Measurements from ENCODE around the gene ZNF740.

ZNF740 gene

DNA sequence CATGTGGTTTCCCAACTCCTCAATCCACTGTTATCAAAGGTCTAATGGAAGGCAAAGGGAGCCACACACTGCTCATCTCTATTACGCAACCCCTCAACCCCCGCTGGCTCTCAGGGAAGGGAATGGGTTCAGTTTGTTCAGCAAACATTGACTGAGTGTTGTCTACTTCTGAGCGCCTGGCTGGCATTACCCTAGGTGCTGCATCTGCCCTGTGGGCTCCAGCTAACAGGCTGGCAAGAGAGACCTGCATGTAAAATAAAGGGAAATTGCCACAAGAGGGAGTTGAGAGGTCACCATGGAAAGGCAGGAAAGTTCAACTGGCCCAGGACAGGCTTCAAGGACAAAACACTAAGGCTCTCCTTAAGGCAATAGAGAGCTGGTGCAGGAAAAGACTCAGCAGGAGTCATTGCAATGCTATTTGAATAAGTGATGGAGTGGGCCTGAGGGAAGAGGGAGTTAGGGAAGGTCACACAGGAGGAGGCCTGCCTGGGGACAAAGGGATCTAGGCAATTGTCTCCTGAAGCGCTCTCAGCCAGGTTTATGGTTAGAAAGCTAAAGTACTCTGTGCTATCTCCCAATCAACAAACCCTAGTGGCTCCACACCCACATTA, 5.5 kb upstream of the ZNF740 start:
- Histone ChIP-seq H3K27ac (ENCODE audit: extremely low read depth, low read depth, low read length) (no peak overlapping the region), H3K4me1 (ENCODE audit: control insufficient read depth, insufficient read depth, low read length) (peaks cover 28% of the 10 kb centered on the region), H3K36me3 (ENCODE audit: control insufficient read depth in 2 of 2, insufficient read depth in 1 of 2, low read length in 2 of 2) (peaks cover 0 to 11% of the 10 kb centered on the region in 2 experiments; a peak in 2 of 3 replicates), H3K9me3 (ENCODE audit: control insufficient read depth, insufficient read depth, low read depth, low read length) (no peaks in the 10 kb centered on the region), H3K4me3 (ENCODE audit: low read depth, low read length) (no peak overlapping the region)
- CTCF ChIA-PET = interaction anchor here (0.6 to 6.2 kb wide), 7 partner anchors 10 to 160 kb away, joined by 3 to 52 read pairs (median 4); partner anchors contain the start of gene ESPL1
- POLR2A ChIA-PET = no interaction called here
- TF ChIP-seq ZNF433 (tag by site-specific recombination; IDR thresholded peaks at IDR 0.05; ENCODE audit: low read depth) = no peak
- TF ChIP-seq ZNF174 (tag by site-specific recombination; IDR thresholded peaks at IDR 0.05) = no peak
- TF ChIP-seq, protein P1, sequence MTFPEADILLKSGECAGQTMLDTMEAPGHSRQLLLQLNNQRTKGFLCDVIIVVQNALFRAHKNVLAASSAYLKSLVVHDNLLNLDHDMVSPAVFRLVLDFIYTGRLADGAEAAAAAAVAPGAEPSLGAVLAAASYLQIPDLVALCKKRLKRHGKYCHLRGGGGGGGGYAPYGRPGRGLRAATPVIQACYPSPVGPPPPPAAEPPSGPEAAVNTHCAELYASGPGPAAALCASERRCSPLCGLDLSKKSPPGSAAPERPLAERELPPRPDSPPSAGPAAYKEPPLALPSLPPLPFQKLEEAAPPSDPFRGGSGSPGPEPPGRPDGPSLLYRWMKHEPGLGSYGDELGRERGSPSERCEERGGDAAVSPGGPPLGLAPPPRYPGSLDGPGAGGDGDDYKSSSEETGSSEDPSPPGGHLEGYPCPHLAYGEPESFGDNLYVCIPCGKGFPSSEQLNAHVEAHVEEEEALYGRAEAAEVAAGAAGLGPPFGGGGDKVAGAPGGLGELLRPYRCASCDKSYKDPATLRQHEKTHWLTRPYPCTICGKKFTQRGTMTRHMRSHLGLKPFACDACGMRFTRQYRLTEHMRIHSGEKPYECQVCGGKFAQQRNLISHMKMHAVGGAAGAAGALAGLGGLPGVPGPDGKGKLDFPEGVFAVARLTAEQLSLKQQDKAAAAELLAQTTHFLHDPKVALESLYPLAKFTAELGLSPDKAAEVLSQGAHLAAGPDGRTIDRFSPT (tag by site-specific recombination; IDR thresholded peaks at IDR 0.05) = no peak
- no peak for TF ChIP-seq ZNF394 (tag by site-specific recombination; IDR thresholded peaks at IDR 0.05; ENCODE audit: borderline replicate concordance)
- no peak for TF ChIP-seq ZBTB7A (tag by site-specific recombination; IDR thresholded peaks at IDR 0.05; ENCODE audit: low read depth)
- TF ChIP-seq SP7 (tag by site-specific recombination; IDR thresholded peaks at IDR 0.05) = 0 out of 2 replicates have a peak, but pooled peaks have one; percentile 25
- TF ChIP-seq, protein P2, sequence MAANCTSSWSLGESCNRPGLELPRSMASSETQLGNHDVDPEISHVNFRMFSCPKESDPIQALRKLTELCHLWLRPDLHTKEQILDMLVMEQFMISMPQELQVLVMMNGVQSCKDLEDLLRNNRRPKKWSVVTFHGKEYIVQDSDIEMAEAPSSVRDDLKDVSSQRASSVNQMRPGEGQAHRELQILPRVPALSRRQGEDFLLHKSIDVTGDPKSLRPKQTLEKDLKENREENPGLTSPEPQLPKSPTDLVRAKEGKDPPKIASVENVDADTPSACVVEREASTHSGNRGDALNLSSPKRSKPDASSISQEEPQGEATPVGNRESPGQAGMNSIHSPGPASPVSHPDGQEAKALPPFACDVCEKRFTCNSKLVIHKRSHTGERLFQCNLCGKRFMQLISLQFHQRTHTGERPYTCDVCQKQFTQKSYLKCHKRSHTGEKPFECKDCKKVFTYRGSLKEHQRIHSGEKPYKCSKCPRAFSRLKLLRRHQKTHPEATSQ (tag by site-specific recombination; IDR thresholded peaks at IDR 0.05) = no peak
- TF ChIP-seq ZNF501 (tag by site-specific recombination; IDR thresholded peaks at IDR 0.05) = no peak
- TF ChIP-seq, protein P3, sequence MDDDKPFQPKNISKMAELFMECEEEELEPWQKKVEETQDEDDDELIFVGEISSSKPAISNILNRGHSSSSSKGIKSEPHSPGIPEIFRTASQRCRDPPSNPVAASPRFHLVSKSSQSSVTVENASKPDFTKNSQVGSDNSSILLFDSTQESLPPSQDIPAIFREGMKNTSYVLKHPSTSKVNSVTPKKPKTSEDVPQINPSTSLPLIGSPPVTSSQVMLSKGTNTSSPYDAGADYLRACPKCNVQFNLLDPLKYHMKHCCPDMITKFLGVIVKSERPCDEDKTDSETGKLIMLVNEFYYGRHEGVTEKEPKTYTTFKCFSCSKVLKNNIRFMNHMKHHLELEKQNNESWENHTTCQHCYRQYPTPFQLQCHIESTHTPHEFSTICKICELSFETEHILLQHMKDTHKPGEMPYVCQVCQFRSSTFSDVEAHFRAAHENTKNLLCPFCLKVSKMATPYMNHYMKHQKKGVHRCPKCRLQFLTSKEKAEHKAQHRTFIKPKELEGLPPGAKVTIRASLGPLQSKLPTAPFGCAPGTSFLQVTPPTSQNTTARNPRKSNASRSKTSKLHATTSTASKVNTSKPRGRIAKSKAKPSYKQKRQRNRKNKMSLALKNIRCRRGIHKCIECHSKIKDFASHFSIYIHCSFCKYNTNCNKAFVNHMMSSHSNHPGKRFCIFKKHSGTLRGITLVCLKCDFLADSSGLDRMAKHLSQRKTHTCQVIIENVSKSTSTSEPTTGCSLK (tag by site-specific recombination; IDR thresholded peaks at IDR 0.05) = no peak
- TF ChIP-seq ZNF426 (tag by site-specific recombination; IDR thresholded peaks at IDR 0.05) = no peak
- 0 out of 2 replicates have a peak, but pooled peaks have one; percentile 59 for TF ChIP-seq TRIM28 (IDR thresholded peaks at IDR 0.05; ENCODE audit: borderline replicate concordance, low read length)
- no peak for TF ChIP-seq ZNF664 (tag by site-specific recombination; IDR thresholded peaks at IDR 0.05)
- TF ChIP-seq, protein P4, sequence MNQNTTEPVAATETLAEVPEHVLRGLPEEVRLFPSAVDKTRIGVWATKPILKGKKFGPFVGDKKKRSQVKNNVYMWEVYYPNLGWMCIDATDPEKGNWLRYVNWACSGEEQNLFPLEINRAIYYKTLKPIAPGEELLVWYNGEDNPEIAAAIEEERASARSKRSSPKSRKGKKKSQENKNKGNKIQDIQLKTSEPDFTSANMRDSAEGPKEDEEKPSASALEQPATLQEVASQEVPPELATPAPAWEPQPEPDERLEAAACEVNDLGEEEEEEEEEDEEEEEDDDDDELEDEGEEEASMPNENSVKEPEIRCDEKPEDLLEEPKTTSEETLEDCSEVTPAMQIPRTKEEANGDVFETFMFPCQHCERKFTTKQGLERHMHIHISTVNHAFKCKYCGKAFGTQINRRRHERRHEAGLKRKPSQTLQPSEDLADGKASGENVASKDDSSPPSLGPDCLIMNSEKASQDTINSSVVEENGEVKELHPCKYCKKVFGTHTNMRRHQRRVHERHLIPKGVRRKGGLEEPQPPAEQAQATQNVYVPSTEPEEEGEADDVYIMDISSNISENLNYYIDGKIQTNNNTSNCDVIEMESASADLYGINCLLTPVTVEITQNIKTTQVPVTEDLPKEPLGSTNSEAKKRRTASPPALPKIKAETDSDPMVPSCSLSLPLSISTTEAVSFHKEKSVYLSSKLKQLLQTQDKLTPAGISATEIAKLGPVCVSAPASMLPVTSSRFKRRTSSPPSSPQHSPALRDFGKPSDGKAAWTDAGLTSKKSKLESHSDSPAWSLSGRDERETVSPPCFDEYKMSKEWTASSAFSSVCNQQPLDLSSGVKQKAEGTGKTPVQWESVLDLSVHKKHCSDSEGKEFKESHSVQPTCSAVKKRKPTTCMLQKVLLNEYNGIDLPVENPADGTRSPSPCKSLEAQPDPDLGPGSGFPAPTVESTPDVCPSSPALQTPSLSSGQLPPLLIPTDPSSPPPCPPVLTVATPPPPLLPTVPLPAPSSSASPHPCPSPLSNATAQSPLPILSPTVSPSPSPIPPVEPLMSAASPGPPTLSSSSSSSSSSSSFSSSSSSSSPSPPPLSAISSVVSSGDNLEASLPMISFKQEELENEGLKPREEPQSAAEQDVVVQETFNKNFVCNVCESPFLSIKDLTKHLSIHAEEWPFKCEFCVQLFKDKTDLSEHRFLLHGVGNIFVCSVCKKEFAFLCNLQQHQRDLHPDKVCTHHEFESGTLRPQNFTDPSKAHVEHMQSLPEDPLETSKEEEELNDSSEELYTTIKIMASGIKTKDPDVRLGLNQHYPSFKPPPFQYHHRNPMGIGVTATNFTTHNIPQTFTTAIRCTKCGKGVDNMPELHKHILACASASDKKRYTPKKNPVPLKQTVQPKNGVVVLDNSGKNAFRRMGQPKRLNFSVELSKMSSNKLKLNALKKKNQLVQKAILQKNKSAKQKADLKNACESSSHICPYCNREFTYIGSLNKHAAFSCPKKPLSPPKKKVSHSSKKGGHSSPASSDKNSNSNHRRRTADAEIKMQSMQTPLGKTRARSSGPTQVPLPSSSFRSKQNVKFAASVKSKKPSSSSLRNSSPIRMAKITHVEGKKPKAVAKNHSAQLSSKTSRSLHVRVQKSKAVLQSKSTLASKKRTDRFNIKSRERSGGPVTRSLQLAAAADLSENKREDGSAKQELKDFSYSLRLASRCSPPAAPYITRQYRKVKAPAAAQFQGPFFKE (tag by site-specific recombination; IDR thresholded peaks at IDR 0.05; ENCODE audit: borderline replicate concordance) = no peak
- no peak for TF ChIP-seq ZNF391 (tag by site-specific recombination; IDR thresholded peaks at IDR 0.05; ENCODE audit: borderline replicate concordance, low read depth)
- TF ChIP-seq, protein P5, sequence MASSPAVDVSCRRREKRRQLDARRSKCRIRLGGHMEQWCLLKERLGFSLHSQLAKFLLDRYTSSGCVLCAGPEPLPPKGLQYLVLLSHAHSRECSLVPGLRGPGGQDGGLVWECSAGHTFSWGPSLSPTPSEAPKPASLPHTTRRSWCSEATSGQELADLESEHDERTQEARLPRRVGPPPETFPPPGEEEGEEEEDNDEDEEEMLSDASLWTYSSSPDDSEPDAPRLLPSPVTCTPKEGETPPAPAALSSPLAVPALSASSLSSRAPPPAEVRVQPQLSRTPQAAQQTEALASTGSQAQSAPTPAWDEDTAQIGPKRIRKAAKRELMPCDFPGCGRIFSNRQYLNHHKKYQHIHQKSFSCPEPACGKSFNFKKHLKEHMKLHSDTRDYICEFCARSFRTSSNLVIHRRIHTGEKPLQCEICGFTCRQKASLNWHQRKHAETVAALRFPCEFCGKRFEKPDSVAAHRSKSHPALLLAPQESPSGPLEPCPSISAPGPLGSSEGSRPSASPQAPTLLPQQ (tag by site-specific recombination; IDR thresholded peaks at IDR 0.05) = no peak
- TF ChIP-seq ZNF654 (tag by site-specific recombination; IDR thresholded peaks at IDR 0.05; ENCODE audit: low read depth) = peak; percentile 11; the same call in 1 of the 2 replicates
- TF ChIP-seq YY1 (tag by site-specific recombination; IDR thresholded peaks at IDR 0.05) = no peak
- no peak for TF ChIP-seq HOXA7 (CRISPR knock-in tag; IDR thresholded peaks at IDR 0.05; ENCODE audit: borderline replicate concordance)
- TF ChIP-seq, protein P6, sequence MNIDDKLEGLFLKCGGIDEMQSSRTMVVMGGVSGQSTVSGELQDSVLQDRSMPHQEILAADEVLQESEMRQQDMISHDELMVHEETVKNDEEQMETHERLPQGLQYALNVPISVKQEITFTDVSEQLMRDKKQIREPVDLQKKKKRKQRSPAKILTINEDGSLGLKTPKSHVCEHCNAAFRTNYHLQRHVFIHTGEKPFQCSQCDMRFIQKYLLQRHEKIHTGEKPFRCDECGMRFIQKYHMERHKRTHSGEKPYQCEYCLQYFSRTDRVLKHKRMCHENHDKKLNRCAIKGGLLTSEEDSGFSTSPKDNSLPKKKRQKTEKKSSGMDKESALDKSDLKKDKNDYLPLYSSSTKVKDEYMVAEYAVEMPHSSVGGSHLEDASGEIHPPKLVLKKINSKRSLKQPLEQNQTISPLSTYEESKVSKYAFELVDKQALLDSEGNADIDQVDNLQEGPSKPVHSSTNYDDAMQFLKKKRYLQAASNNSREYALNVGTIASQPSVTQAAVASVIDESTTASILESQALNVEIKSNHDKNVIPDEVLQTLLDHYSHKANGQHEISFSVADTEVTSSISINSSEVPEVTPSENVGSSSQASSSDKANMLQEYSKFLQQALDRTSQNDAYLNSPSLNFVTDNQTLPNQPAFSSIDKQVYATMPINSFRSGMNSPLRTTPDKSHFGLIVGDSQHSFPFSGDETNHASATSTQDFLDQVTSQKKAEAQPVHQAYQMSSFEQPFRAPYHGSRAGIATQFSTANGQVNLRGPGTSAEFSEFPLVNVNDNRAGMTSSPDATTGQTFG (tag by site-specific recombination; IDR thresholded peaks at IDR 0.05; ENCODE audit: borderline replicate concordance) = no peak
- no peak for TF ChIP-seq KLF7 (tag by site-specific recombination; IDR thresholded peaks at IDR 0.05; ENCODE audit: borderline replicate concordance)
- TF ChIP-seq ZBTB20 (tag by site-specific recombination; IDR thresholded peaks at IDR 0.05) = no peak
